H9 (cell line): Measurements from ENCODE around the gene GPAT3. TPM values are rescaled to one million over a fixed set of nuclear protein-coding genes. Genes with fewer than 3 reads are reported as not detected.
A peak's percentile ranks its signal among the peaks of the same experiment; 100 is the strongest.

ENCODE experiments used
- DNase-seq: peaks from one replicate; pipeline ENCODE4 v3.0.0-alpha.2; 2017
- H2AFZ ChIP-seq: one replicate; pipeline ENCODE4 v1.6.1; 2013; ENCODE audit warnings: mild to moderate bottlenecking, low read length, control low read depth, moderate library complexity
- H2AK5ac ChIP-seq: 2 replicates; pipeline ENCODE4 v1.6.1; 2013; ENCODE audit warnings: low read length, control low read depth, mixed read lengths; ENCODE audit not compliant: insufficient read length
- H2BK120ac ChIP-seq: one replicate; pipeline ENCODE4 v1.6.1; 2013; ENCODE audit warnings: low read depth, mild to moderate bottlenecking, low read length, control low read depth, inconsistent platforms; ENCODE audit not compliant: poor library complexity, severe bottlenecking
- H2BK12ac ChIP-seq: 2 replicates; pipeline ENCODE4 v1.6.1; 2013; ENCODE audit warnings: low read length, control low read depth, mixed read lengths, low read depth; ENCODE audit not compliant: insufficient read length
- H2BK15ac ChIP-seq: 2 replicates; pipeline ENCODE4 v1.6.1; 2013; ENCODE audit warnings: low read depth, low read length, control low read depth
- H2BK20ac ChIP-seq: one replicate; pipeline ENCODE4 v1.6.1; 2013; ENCODE audit warnings: low read depth, mild to moderate bottlenecking, low read length, control low read depth, inconsistent platforms; ENCODE audit not compliant: poor library complexity, severe bottlenecking
- H2BK5ac ChIP-seq: 2 replicates; pipeline ENCODE4 v1.6.1; 2013; ENCODE audit warnings: low read length, control low read depth, mixed read lengths; ENCODE audit not compliant: insufficient read length
- H3K14ac ChIP-seq: 2 replicates; pipeline ENCODE4 v1.6.1; 2013; ENCODE audit warnings: low read length, control low read depth; ENCODE audit not compliant: insufficient read depth
- H3K18ac ChIP-seq: 2 replicates; pipeline ENCODE4 v1.6.1; 2013; ENCODE audit warnings: low read depth, mild to moderate bottlenecking, mixed read lengths, low read length, control low read depth; ENCODE audit not compliant: insufficient read length
- H3K23ac ChIP-seq: 2 replicates; pipeline ENCODE4 v1.6.1; 2013; ENCODE audit warnings: low read length, control low read depth, mixed read lengths, low read depth; ENCODE audit not compliant: insufficient read length
- H3K23me2 ChIP-seq: 2 replicates; pipeline ENCODE4 v1.6.1; 2013; ENCODE audit warnings: low read depth, mild to moderate bottlenecking, mixed read lengths, low read length, control low read depth; ENCODE audit not compliant: insufficient read length, poor library complexity, severe bottlenecking
- H3K27ac ChIP-seq: 2 replicates; pipeline ENCODE4 v1.5.1; 2013; ENCODE audit warnings: low read length, control low read depth, mixed read lengths, low read depth; ENCODE audit not compliant: insufficient read length
- H3K27me3 ChIP-seq: 2 replicates; pipeline ENCODE4 v1.6.1; 2013; ENCODE audit warnings: low read length, control low read depth, inconsistent platforms; ENCODE audit not compliant: insufficient read depth
- H3K4ac ChIP-seq: 2 replicates; pipeline ENCODE4 v1.6.1; 2013; ENCODE audit warnings: low read depth, mild to moderate bottlenecking, control low read depth, inconsistent platforms, low read length, moderate library complexity
- H3K4me1 ChIP-seq: 2 replicates; pipeline ENCODE4 v1.6.1; 2013; ENCODE audit warnings: low read length, control low read depth, inconsistent platforms; ENCODE audit not compliant: insufficient read depth
- H3K4me2 ChIP-seq: 2 replicates; pipeline ENCODE4 v1.6.1; 2013; ENCODE audit warnings: low read length, control low read depth, mixed read lengths; ENCODE audit not compliant: insufficient read length, insufficient read depth
- H3K56ac ChIP-seq: 2 replicates; pipeline ENCODE4 v1.6.1; 2013; ENCODE audit warnings: low read depth, mild to moderate bottlenecking, mixed read lengths, low read length, control low read depth; ENCODE audit not compliant: insufficient read length
- H3K79me1 ChIP-seq: 2 replicates; pipeline ENCODE4 v1.6.1; 2013; ENCODE audit warnings: low read depth, mild to moderate bottlenecking, moderate library complexity, low read length, control low read depth, inconsistent platforms; ENCODE audit not compliant: insufficient read depth, poor library complexity, severe bottlenecking
- H3K79me2 ChIP-seq: 2 replicates; pipeline ENCODE4 v1.6.1; 2013; ENCODE audit warnings: low read length, control low read depth, inconsistent platforms; ENCODE audit not compliant: insufficient read depth
- H3K9ac ChIP-seq: 2 replicates; pipeline ENCODE4 v1.6.1; 2013; ENCODE audit warnings: low read length, control low read depth, mixed read lengths; ENCODE audit not compliant: insufficient read length; ENCODE audit errors: extremely low read depth
- H3K9me3 ChIP-seq: one replicate; pipeline ENCODE4 v1.6.1; 2013; ENCODE audit warnings: low read depth, low read length, inconsistent platforms; ENCODE audit not compliant: control insufficient read depth
- H3T11ph ChIP-seq: one replicate; pipeline ENCODE4 v1.6.1; 2013; ENCODE audit warnings: mild to moderate bottlenecking, low read length, control low read depth, inconsistent platforms
- H4K20me1 ChIP-seq: one replicate; pipeline ENCODE4 v1.6.1; 2013; ENCODE audit not compliant: control insufficient read depth, insufficient read length, insufficient read depth
- H4K5ac ChIP-seq: 2 replicates; pipeline ENCODE4 v1.6.1; 2013; ENCODE audit warnings: low read depth, mild to moderate bottlenecking, mixed read lengths, low read length, control low read depth; ENCODE audit not compliant: insufficient read length
- H4K8ac ChIP-seq: replicated peaks from 2 replicates; pipeline ENCODE4 v1.6.1; 2013; ENCODE audit warnings: low read length, control low read depth, mixed read lengths, low read depth; ENCODE audit not compliant: insufficient read length
- H4K91ac ChIP-seq: 2 replicates; pipeline ENCODE4 v1.6.1; 2013; ENCODE audit warnings: low read depth, mild to moderate bottlenecking, moderate library complexity, mixed read lengths, low read length, control low read depth; ENCODE audit not compliant: insufficient read length
- H3K27ac Mint-ChIP-seq, 3 experiments: 2 replicates in 2 of 3; 3 replicates in 1 of 3; pipeline ENCODE4 v1.8.0; 2020 to 2021; ENCODE audit warnings: mixed read lengths in 3 of 3, mild to moderate bottlenecking in 1 of 3, moderate library complexity in 1 of 3
- H3K27me3 Mint-ChIP-seq: 2 replicates; pipeline ENCODE4 v1.8.0; 2021; ENCODE audit warnings: low read depth, mild to moderate bottlenecking, moderate library complexity, mixed read lengths
- H3K36me3 Mint-ChIP-seq, 3 experiments: 2 replicates in 2 of 3; 3 replicates in 1 of 3; pipeline ENCODE4 v1.8.0; 2020 to 2021; ENCODE audit warnings: low read depth in 3 of 3, mixed read lengths in 3 of 3; ENCODE audit not compliant: insufficient read depth in 1 of 3
- H3K4me1 Mint-ChIP-seq, 2 experiments: 2 replicates each; pipeline ENCODE4 v1.8.0; 2020; ENCODE audit warnings: mixed read lengths in 2 of 2
- H3K4me3 Mint-ChIP-seq, 2 experiments: 2 replicates in 1 of 2; 3 replicates in 1 of 2; pipeline ENCODE4 v1.8.0; 2020 to 2021; ENCODE audit warnings: mild to moderate bottlenecking in 2 of 2, mixed read lengths in 2 of 2, moderate library complexity in 1 of 2
- H3K9me3 Mint-ChIP-seq, 2 experiments: 2 replicates in 1 of 2; 3 replicates in 1 of 2; pipeline ENCODE4 v1.8.0; 2020; ENCODE audit warnings: mild to moderate bottlenecking in 2 of 2, mixed read lengths in 2 of 2, moderate library complexity in 1 of 2
- CTCF ChIP-seq: fragments of 200-600 bp; sonication (generic); conservative IDR thresholded peaks from 3 replicates; pipeline ENCODE4 v1.8.0; 2021; ENCODE audit warnings: antibody characterized with exemption, mild to moderate bottlenecking
- WGBS: extraction: QIAGEN DNeasy Blood & Tissue Kit; methylation state at CpG from one replicate; pipeline ENCODE4 v1.1.7; 2013; ENCODE audit warnings: missing lambda C conversion rate, low lambda C conversion rate, mixed read lengths; ENCODE audit not compliant: insufficient read length; ENCODE audit errors: extremely low coverage; 5-methylcytosine and 5-hydroxymethylcytosine counted together
- total RNA-seq: library from RNA; stranded (reverse); gene quantifications from 2 replicates; pipeline ENCODE4 v1.2.1, GENCODE V29; 2021

GPAT3 gene
- total RNA-seq, 1 experiment from 2014 or later = 1.8 TPM

- peak; percentile 38 for DNase-seq
Measured at GRCh38 chr4:83639849-83640493, 104.1 kb downstream of the GPAT3 start.

More at GRCh38 chr4:83639849-83640493, 104.1 kb downstream of the GPAT3 start:
- peaks cover 4 to 5% of the 10 kb centered on the region in 2 experiments for H3K4me1 Mint-ChIP-seq
- Histone ChIP-seq H3K4ac (no peak overlapping the region), H2BK5ac (no peak overlapping the region), H3K23me2 (no peaks in the 10 kb centered on the region), H2BK15ac (no peak overlapping the region), H3K56ac (no peak overlapping the region), H4K5ac (no peak overlapping the region), H3K9ac (no peak overlapping the region), H3K4me2 (no peak overlapping the region), H4K91ac (no peak overlapping the region), H3T11ph (no peak overlapping the region), H3K79me1 (no peaks in the 10 kb centered on the region), H3K9me3 (no peaks in the 10 kb centered on the region), H2AK5ac (no peak overlapping the region), H4K8ac (no peak overlapping the region), H2BK12ac (no peak overlapping the region), H3K4me1 (no peaks in the 10 kb centered on the region), H3K18ac (no peak overlapping the region), H3K23ac (no peak overlapping the region), H2AFZ (no peak overlapping the region), H3K27me3 (no peaks in the 10 kb centered on the region), H4K20me1 (no peaks in the 10 kb centered on the region), H2BK20ac (no peak overlapping the region), H3K14ac (no peak overlapping the region), H2BK120ac (no peak overlapping the region), H3K79me2 (no peaks in the 10 kb centered on the region), H3K27ac (no peak overlapping the region)
- no peaks in the 10 kb centered on the region for H3K36me3 Mint-ChIP-seq
- H3K4me3 Mint-ChIP-seq = no peak overlapping the region
- no CpG with 5 or more reads among the region's 5 CpGs for WGBS
- no peak overlapping the region for H3K27ac Mint-ChIP-seq
- peak; percentile 86 for TF ChIP-seq CTCF
- H3K9me3 Mint-ChIP-seq = no peaks in the 10 kb centered on the region; a peak in 1 of 5 replicates
- H3K27me3 Mint-ChIP-seq = no peaks in the 10 kb centered on the region; the same call in 1 of the 2 replicates
